BJ (cell line): ENCODE measurements around the gene LMTK2. TPM values are rescaled to one million over a fixed set of nuclear protein-coding genes. Genes with fewer than 3 reads are reported as not detected.

Experiments
- CTCF ChIA-PET: fragments of 350-600 bp; formaldehyde crosslinking; extraction: SDS; loops from one replicate; lab custom pipeline; 2021; ENCODE audit warnings: antibody characterized with exemption, inconsistent platforms; lab: Yijun Ruan, JAX
- POLR2A ChIA-PET: fragments of 300-600 bp; sonication (Branson Sonifier 250); formaldehyde crosslinking; extraction: SDS; loops from one replicate; lab custom pipeline; 2021; ENCODE audit warnings: antibody characterized with exemption; lab: Charles Lee
- DNase-seq: peaks from one replicate; pipeline ENCODE4 v3.0.0-alpha.2; 2011; ENCODE audit warnings: low read depth
- H3K27me3 ChIP-seq: 2 replicates; pipeline ENCODE4 v1.6.0; 2011; ENCODE audit warnings: low read length; ENCODE audit not compliant: control insufficient read depth, insufficient read depth
- H3K36me3 ChIP-seq: 2 replicates; pipeline ENCODE4 v1.5.1; 2011; ENCODE audit warnings: low read length; ENCODE audit not compliant: control insufficient read depth, insufficient read depth
- H3K4me3 ChIP-seq: 2 replicates; pipeline ENCODE4 v1.5.1; 2011; ENCODE audit warnings: low read depth, mild to moderate bottlenecking, control low read depth, low read length
- polyA plus RNA-seq: library from polyadenylated mRNA; depleted of rRNA; stranded (reverse); fragments of >200 nt; gene quantifications from 2 replicates; pipeline ENCODE4 v1.2.3, GENCODE V29; 2011
- TF ChIP-seq, protein P1 (sequence below): IDR thresholded peaks from 2 replicates; pipeline ENCODE4 v1.5.1; 2011; ENCODE audit warnings: low read depth, mild to moderate bottlenecking, control low read depth, inconsistent platforms, low read length, moderate library complexity; ENCODE audit not compliant: insufficient read depth

The LMTK2 gene
- polyA plus RNA-seq, 1 experiment: 3.8 TPM

- H3K36me3 ChIP-seq: peaks cover 5% of the 10 kb centered on the region
- DNase-seq: no peak
- ChIA-PET POLR2A (no interaction called here), CTCF (interaction anchor here (0.5 to 1.0 kb wide), 2 partner anchors 8 to 20 kb away, joined by 4 read pairs; no protein-coding TSS in a partner anchor)
- H3K27me3 ChIP-seq: no peaks in the 10 kb centered on the region
- H3K4me3 ChIP-seq: no peak overlapping the region
- TF ChIP-seq, protein P1, sequence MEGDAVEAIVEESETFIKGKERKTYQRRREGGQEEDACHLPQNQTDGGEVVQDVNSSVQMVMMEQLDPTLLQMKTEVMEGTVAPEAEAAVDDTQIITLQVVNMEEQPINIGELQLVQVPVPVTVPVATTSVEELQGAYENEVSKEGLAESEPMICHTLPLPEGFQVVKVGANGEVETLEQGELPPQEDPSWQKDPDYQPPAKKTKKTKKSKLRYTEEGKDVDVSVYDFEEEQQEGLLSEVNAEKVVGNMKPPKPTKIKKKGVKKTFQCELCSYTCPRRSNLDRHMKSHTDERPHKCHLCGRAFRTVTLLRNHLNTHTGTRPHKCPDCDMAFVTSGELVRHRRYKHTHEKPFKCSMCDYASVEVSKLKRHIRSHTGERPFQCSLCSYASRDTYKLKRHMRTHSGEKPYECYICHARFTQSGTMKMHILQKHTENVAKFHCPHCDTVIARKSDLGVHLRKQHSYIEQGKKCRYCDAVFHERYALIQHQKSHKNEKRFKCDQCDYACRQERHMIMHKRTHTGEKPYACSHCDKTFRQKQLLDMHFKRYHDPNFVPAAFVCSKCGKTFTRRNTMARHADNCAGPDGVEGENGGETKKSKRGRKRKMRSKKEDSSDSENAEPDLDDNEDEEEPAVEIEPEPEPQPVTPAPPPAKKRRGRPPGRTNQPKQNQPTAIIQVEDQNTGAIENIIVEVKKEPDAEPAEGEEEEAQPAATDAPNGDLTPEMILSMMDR: no peak
Measured at GRCh38 chr7:98142658-98143057, 36.0 kb downstream of the LMTK2 start.

- no peaks in the 10 kb centered on the region for H3K27me3 ChIP-seq
- POLR2A ChIA-PET: no interaction called here
- CTCF ChIA-PET: interaction anchor here (0.6 to 0.8 kb wide), 3 partner anchors 16 to 33 kb away, joined by 3 to 4 read pairs (median 4); no protein-coding TSS in a partner anchor
- H3K36me3 ChIP-seq: peaks cover 1% of the 10 kb centered on the region; the same call in 1 of the 2 replicates
- no peak overlapping the region for H3K4me3 ChIP-seq
- DNase-seq: no peak
- TF ChIP-seq, protein P1: no peak
Measured at GRCh38 chr7:98148607-98149006, 41.9 kb downstream of the LMTK2 start.

DNA sequence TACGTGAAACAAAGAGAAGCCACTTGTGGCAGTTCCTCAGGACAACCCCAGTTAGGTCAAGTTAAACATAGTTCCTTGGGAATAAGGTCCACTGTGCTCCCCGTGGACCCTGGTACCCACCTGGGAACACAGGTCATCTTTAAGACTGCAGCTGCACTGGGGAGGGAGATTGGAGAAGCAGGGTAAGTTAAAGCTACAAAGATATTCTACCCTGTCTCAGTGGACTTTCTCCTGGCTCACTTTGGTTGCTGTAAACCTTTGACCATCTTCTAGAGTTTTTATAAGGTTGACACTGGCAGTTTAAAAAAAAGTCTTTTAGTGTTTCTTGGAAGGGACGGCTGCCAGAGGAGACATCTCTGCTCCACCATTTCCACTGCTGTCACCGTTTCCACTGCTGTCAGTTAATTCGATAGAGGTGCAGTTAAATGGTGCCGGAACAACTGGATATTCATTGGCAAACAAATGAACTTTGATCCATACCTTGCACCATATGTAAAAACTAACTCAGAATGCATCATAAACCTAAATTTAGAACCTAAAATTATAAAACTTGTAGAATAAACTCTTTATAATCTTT lies 42.5 kb downstream of the LMTK2 start:
- ChIA-PET POLR2A (no interaction called here), CTCF (interaction anchor here (0.6 to 0.8 kb wide), 2 partner anchors 15 to 19 kb away, joined by 3 to 4 read pairs; no protein-coding TSS in a partner anchor)
- DNase-seq: no peak
- Histone ChIP-seq H3K36me3 (peaks cover 1% of the 10 kb centered on the region; the same call in 1 of the 2 replicates), H3K4me3 (no peak overlapping the region), H3K27me3 (no peaks in the 10 kb centered on the region)
- TF ChIP-seq, protein P1: no peak

- no peak for DNase-seq
- Histone ChIP-seq H3K36me3 (peaks cover 1% of the 10 kb centered on the region; the same call in 1 of the 2 replicates), H3K4me3 (no peak overlapping the region), H3K27me3 (no peaks in the 10 kb centered on the region)
- ChIA-PET CTCF (interaction anchor here (1.1 kb wide), 1 partner anchor 45 kb away, joined by 3 read pairs; the partner anchor contains the start of gene LMTK2), POLR2A (no interaction called here)
- TF ChIP-seq, protein P1: no peak
Measured at GRCh38 chr7:98151884-98152283, 45.2 kb downstream of the LMTK2 start.

- POLR2A ChIA-PET: no interaction called here
- CTCF ChIA-PET: interaction anchor here (0.8 to 2.1 kb wide), 3 partner anchors 8 to 15 kb away, joined by 3 to 9 read pairs (median 8); no protein-coding TSS in a partner anchor
- TF ChIP-seq, protein P1: no peak
Measured at GRCh38 chr7:98156700-98157099, 50.0 kb downstream of the LMTK2 start.

More at GRCh38 chr7:98156700-98157099, 50.0 kb downstream of the LMTK2 start:
- no peaks in the 10 kb centered on the region for H3K27me3 ChIP-seq
- no peaks in the 10 kb centered on the region for H3K36me3 ChIP-seq
- DNase-seq: no peak
- H3K4me3 ChIP-seq: no peak overlapping the region
